Skin of body (tissue), 3 donors: ENCODE measurements around the gene MYH9. TPM values are rescaled to one million over a fixed set of nuclear protein-coding genes. Genes with fewer than 3 reads are reported as not detected.

Source experiments
- DNase-seq: peaks from one replicate; lab custom pipeline; 2025; lab: John Stamatoyannopoulos, UW
- small RNA-seq: library from RNA; depleted of rRNA; stranded (forward); fragments of <200 nt; gene quantifications from one replicate; pipeline ENCODE3, GENCODE V24; 2014; ENCODE audit warnings: low replicate concordance
- total RNA-seq: library from RNA; depleted of rRNA; stranded (reverse); fragments of >200 nt; gene quantifications from one replicate; pipeline ENCODE4 v1.2.3, GENCODE V29; 2014

Gene MYH9
- total RNA-seq, 1 donor from 2014 or later, result 219 TPM

GRCh38 chr22:36234919-36235318, 152.8 kb downstream of the MYH9 start:
- DNase-seq, result no peak

GRCh38 chr22:36234213-36234612, 153.6 kb downstream of the MYH9 start:
- DNase-seq, result no peak

GRCh38 chr22:36233796-36234195, 154.0 kb downstream of the MYH9 start:
- no peak for DNase-seq

GRCh38 chr22:36232715-36233401, 154.9 kb downstream of the MYH9 start:
- DNase-seq, result no peak

Small RNA genes within 50 kb of the gene (small RNA-seq; reads per million reads assigned to genes)
- not detected for gene MIR6819

Other genes with a start within 250 kb of the MYH9 start
- 6.8 TPM for gene APOL3, start 227.2 kb downstream of the MYH9 start, total RNA-seq
- 16.1 TPM for gene APOL4, start 186.2 kb downstream of the MYH9 start, total RNA-seq
- gene APOL2, start 148.4 kb downstream of the MYH9 start, total RNA-seq, result 21.6 TPM
- 1.9 TPM for gene APOL1, start 134.8 kb downstream of the MYH9 start, total RNA-seq
- 20.2 TPM for gene TXN2, start 93.7 kb upstream of the MYH9 start, total RNA-seq
- 6.7 TPM for gene FOXRED2, start 119.1 kb upstream of the MYH9 start, total RNA-seq
- gene EIF3D, start 141.2 kb upstream of the MYH9 start, total RNA-seq, result 191 TPM